ENCODE data around the gene SLC4A11. TPM values are rescaled to one million over a fixed set of nuclear protein-coding genes. Genes with fewer than 3 reads are reported as not detected.
"Not testable (repeated sequence)": the region's sequence is repeated elsewhere in the genome, so short reads cannot be mapped to it uniquely, and the experiment has no call there.

SLC4A11 gene
- total RNA-seq, 2 donors from 2014 or later, result 0.26 to 2.0 TPM

- H3K4me1 Mint-ChIP-seq, result no peaks in the 10 kb centered on the region
- peaks cover 59% of the 10 kb centered on the region for H3K36me3 Mint-ChIP-seq (ENCODE audit: low read depth)
- H3K4me3 Mint-ChIP-seq, result no peak overlapping the region
- H3K27me3 Mint-ChIP-seq, result no peaks in the 10 kb centered on the region
- H3K27ac Mint-ChIP-seq, result peak overlapping the region; percentile 14
- no peaks in the 10 kb centered on the region for H3K9me3 Mint-ChIP-seq
- no peak for ATAC-seq (replicated peaks)
Measured at GRCh38 chr20:3189561-3190131, 49.3 kb downstream of the SLC4A11 start.

- H3K36me3 Mint-ChIP-seq (ENCODE audit: low read depth), result peaks cover 52% of the 10 kb centered on the region
- H3K27me3 Mint-ChIP-seq, result no peaks in the 10 kb centered on the region
- no peak overlapping the region for H3K4me3 Mint-ChIP-seq
- peak; percentile 44 for ATAC-seq (replicated peaks)
- H3K4me1 Mint-ChIP-seq, result no peaks in the 10 kb centered on the region
- peak overlapping the region; percentile 14 for H3K27ac Mint-ChIP-seq
- H3K9me3 Mint-ChIP-seq, result no peaks in the 10 kb centered on the region
Measured at GRCh38 chr20:3188823-3189413, 50.1 kb downstream of the SLC4A11 start.

DNA sequence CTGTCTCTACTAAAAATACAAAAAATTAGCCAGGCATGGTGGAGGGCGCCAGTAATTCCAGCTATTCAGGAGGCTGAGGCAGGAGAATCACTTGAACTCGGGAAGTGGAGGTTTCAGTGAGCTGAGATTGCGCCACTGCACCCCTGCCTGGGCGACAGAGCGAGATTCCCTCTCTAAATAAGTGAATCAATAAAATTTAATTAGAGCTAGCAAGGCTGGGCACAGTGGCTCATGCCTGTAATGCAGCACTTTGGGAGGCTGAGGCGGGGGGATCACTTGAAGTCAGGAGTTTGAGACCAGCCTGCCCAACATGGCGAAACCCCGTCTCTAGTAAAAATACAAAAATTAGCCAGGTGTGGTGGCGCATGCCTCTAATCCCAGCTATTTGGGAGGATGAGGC lies 51.1 kb downstream of the SLC4A11 start:
- H3K36me3 Mint-ChIP-seq (ENCODE audit: low read depth), result peaks cover 41% of the 10 kb centered on the region
- H3K27ac Mint-ChIP-seq; ATAC-seq (replicated peaks); H3K4me1 Mint-ChIP-seq; H3K9me3 Mint-ChIP-seq; H3K4me3 Mint-ChIP-seq; H3K27me3 Mint-ChIP-seq: not testable (repeated sequence)

DNA sequence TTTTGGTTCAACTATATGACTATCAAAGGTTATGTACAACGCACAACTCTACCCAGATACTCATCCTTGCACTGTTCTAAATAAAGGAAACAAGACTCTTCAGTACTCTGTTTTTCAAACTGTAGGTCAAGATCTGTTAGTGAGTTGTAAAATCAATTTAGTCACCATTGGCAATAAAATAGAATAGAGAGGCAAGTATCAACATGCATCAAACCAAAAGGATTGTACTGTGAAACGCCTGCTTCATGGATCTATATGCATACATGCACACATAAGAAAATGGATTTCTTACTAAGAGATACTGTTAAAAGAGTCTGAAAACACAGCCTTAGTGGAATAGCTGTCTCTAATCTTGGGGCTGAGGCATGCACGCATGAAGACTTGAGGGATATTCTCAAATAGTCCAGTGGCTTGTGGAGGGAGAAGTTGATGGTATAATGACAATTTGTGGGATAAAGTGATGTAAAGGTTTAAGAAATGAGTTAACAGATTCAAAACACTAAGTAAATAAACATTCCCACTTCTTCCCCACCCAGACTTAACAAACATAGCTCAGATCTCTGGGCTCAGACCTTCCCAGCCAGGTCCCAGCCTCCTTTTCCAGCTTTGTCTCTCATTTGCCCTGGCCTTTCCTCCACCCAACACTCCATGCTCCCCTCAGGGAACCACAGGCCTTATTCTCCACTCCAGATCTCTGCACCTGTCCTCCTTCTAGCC lies 54.9 kb downstream of the SLC4A11 start:
- no peak for ATAC-seq (replicated peaks)
- Mint-ChIP-seq H3K4me1 (no peaks in the 10 kb centered on the region), H3K9me3 (no peaks in the 10 kb centered on the region), H3K4me3 (no peak overlapping the region), H3K36me3 (ENCODE audit: low read depth) (peaks cover 3% of the 10 kb centered on the region), H3K27ac (no peak overlapping the region), H3K27me3 (no peaks in the 10 kb centered on the region)

- H3K4me1 Mint-ChIP-seq; H3K27ac Mint-ChIP-seq; H3K4me3 Mint-ChIP-seq; H3K9me3 Mint-ChIP-seq; H3K27me3 Mint-ChIP-seq; ATAC-seq (replicated peaks); H3K36me3 Mint-ChIP-seq (ENCODE audit: low read depth): not testable (repeated sequence)
Measured at GRCh38 chr20:3182429-3182828, 56.6 kb downstream of the SLC4A11 start.

DNA sequence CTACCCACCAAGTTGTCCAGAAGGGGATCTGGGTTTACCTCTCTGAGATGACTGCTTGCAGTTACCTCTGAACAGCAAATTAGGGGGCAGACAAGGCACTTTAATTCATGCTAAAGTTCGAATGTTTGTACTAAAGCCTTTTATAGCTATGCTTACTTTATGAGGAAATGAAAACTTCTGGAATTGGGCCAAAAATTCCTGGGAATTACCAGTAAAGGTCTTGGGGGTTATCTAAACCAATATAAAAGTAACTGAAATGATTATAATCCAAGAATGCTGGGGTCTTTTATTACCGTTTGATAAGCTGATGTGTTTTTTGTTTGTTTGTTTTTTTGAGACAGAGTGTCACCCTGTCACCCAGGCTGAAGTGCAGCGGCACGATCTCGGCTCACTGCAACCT lies 57.7 kb downstream of the SLC4A11 start:
- H3K36me3 Mint-ChIP-seq (ENCODE audit: low read depth), result no peaks in the 10 kb centered on the region
- no peaks in the 10 kb centered on the region for H3K9me3 Mint-ChIP-seq
- no peak overlapping the region for H3K27ac Mint-ChIP-seq
- H3K27me3 Mint-ChIP-seq, result no peaks in the 10 kb centered on the region
- H3K4me3 Mint-ChIP-seq, result no peak overlapping the region
- H3K4me1 Mint-ChIP-seq, result no peaks in the 10 kb centered on the region
- no peak for ATAC-seq (replicated peaks)

DNA sequence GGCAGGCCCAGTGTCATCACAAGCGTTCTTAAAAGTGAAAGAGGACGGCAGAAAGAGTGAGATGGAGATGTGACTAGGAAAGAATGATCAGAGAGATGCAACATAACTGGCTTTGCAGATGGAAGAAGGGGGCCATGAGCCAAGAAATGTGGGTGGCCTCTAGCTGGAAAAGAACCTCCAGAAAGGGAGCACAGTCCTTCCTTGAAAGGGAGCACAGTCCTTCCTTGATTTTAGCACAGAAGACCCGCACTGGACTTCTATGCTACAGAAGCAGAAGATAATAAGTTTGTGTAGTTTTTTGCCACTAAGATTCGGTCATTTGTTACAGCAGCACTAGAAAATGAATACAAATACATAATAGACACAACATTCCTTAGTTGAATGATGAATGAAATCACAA lies 58.7 kb downstream of the SLC4A11 start:
- no peaks in the 10 kb centered on the region for H3K36me3 Mint-ChIP-seq (ENCODE audit: low read depth)

GRCh38 chr20:3177746-3178485 lies 61.1 kb downstream of the SLC4A11 start:
- H3K27ac Mint-ChIP-seq, result no peak overlapping the region
- peaks cover 10% of the 10 kb centered on the region for H3K27me3 Mint-ChIP-seq
- no peaks in the 10 kb centered on the region for H3K4me1 Mint-ChIP-seq
- H3K4me3 Mint-ChIP-seq, result no peak overlapping the region
- no peaks in the 10 kb centered on the region for H3K9me3 Mint-ChIP-seq
- no peaks in the 10 kb centered on the region for H3K36me3 Mint-ChIP-seq (ENCODE audit: low read depth)
- ATAC-seq (replicated peaks), result no peak

More for the DNA sequence above, 58.7 kb downstream of the SLC4A11 start:
- no peaks in the 10 kb centered on the region for H3K9me3 Mint-ChIP-seq
- no peak overlapping the region for H3K27ac Mint-ChIP-seq
- H3K27me3 Mint-ChIP-seq, result peaks cover 3% of the 10 kb centered on the region
- no peak for ATAC-seq (replicated peaks)
- H3K4me3 Mint-ChIP-seq, result no peak overlapping the region
- no peaks in the 10 kb centered on the region for H3K4me1 Mint-ChIP-seq

Other genes with a start within 250 kb of the SLC4A11 start
- gene GNRH2, start 195.6 kb downstream of the SLC4A11 start, total RNA-seq, result 10 to 100 TPM in 1 of 2 donors, under 1 TPM in 1; 0.61 to 13.7 TPM
- gene MRPS26, start 193.1 kb downstream of the SLC4A11 start, total RNA-seq, result 10 to 100 TPM; 52.9 to 66.4 TPM
- not detected for gene OXT, start 167.6 kb downstream of the SLC4A11 start, total RNA-seq
- not detected for gene AVP, start 154.5 kb downstream of the SLC4A11 start, total RNA-seq
- gene FASTKD5, start 79.3 kb downstream of the SLC4A11 start, total RNA-seq, result 10 to 100 TPM; 20.4 to 32.9 TPM
- gene UBOX5, start 79.3 kb downstream of the SLC4A11 start, total RNA-seq, result 1 to 10 TPM; 6.5 to 7.0 TPM
- gene LZTS3, start 65.6 kb downstream of the SLC4A11 start, total RNA-seq, result 1 to 10 TPM in 1 of 2 donors, under 1 TPM in 1; 0.82 to 3.1 TPM
- gene DDRGK1, start 34.5 kb downstream of the SLC4A11 start, total RNA-seq, result 10 to 100 TPM; 67.7 to 71.2 TPM
- 10 to 100 TPM; 45.0 to 85.6 TPM for gene ITPA, start 29.7 kb downstream of the SLC4A11 start, total RNA-seq
- 1 to 10 TPM; 3.0 to 3.3 TPM for gene DNAAF9, start 168.5 kb upstream of the SLC4A11 start, total RNA-seq
- gene ATRN, start 231.8 kb upstream of the SLC4A11 start, total RNA-seq, result 10 to 100 TPM in 1 of 2 donors, 1 to 10 TPM in 1; 8.5 to 10.8 TPM

Data from activated T-helper 17 cell treated with anti-CD3 and anti-CD28 coated beads, Interleukin-2, amount 50 U/mL, for 72 hours (primary cell).